HEK293 (cell line): Measurements from ENCODE around the gene DSE.

Source experiments
- BCL6B ChIP-seq: fragments of 450-650 bp; formaldehyde crosslinking; IDR thresholded peaks from 2 replicates; pipeline ENCODE4 v1.5.1; 2017; ENCODE audit warnings: missing biosample characterization, missing genetic modification characterization
- CTCF ChIP-seq: fragments of 450-650 bp; formaldehyde crosslinking; IDR thresholded peaks from 2 replicates; pipeline ENCODE4 v1.5.1; 2016; ENCODE audit warnings: missing biosample characterization, missing genetic modification characterization
- GLIS2 ChIP-seq: fragments of 450-650 bp; formaldehyde crosslinking; IDR thresholded peaks from 2 replicates; pipeline ENCODE4 v1.5.1; 2016; ENCODE audit warnings: missing biosample characterization, missing genetic modification characterization
- KLF10 ChIP-seq: fragments of 450-650 bp; IDR thresholded peaks from 2 replicates; pipeline ENCODE4 v1.5.1; 2018; ENCODE audit warnings: missing biosample characterization, mild to moderate bottlenecking, missing genetic modification characterization
- KLF17 ChIP-seq: fragments of 450-650 bp; formaldehyde crosslinking; IDR thresholded peaks from 2 replicates; pipeline ENCODE4 v1.5.1; 2016; ENCODE audit warnings: missing biosample characterization, missing genetic modification characterization
- PBX3 ChIP-seq: sonication (generic); formaldehyde crosslinking; IDR thresholded peaks from 2 replicates; pipeline ENCODE4 v1.8.1; 2022; ENCODE audit warnings: mild to moderate bottlenecking, moderate library complexity, missing genetic modification reagents
- PRDM6 ChIP-seq: fragments of 450-650 bp; formaldehyde crosslinking; IDR thresholded peaks from 2 replicates; pipeline ENCODE4 v1.5.1; 2017; ENCODE audit warnings: missing biosample characterization, missing genetic modification characterization
- REPIN1 ChIP-seq: fragments of 450-650 bp; formaldehyde crosslinking; IDR thresholded peaks from 2 replicates; pipeline ENCODE4 v1.5.1; 2017; ENCODE audit warnings: missing biosample characterization, missing genetic modification characterization, low read depth
- YY1 ChIP-seq: fragments of 450-650 bp; formaldehyde crosslinking; IDR thresholded peaks from 2 replicates; pipeline ENCODE4 v1.5.1; 2018; ENCODE audit warnings: missing biosample characterization, missing genetic modification characterization
- ZBTB20 ChIP-seq: fragments of 450-650 bp; formaldehyde crosslinking; IDR thresholded peaks from 2 replicates; pipeline ENCODE4 v1.5.1; 2016; ENCODE audit warnings: missing biosample characterization, missing genetic modification characterization
- ZBTB48 ChIP-seq: fragments of 450-650 bp; formaldehyde crosslinking; IDR thresholded peaks from 2 replicates; pipeline ENCODE4 v1.5.1; 2016; ENCODE audit warnings: missing biosample characterization, missing genetic modification characterization
- ZBTB8A ChIP-seq: fragments of 450-650 bp; formaldehyde crosslinking; IDR thresholded peaks from 2 replicates; pipeline ENCODE4 v1.5.1; 2016; ENCODE audit warnings: missing biosample characterization, missing genetic modification characterization
- ZEB2 ChIP-seq: fragments of 450-650 bp; formaldehyde crosslinking; IDR thresholded peaks from 2 replicates; pipeline ENCODE4 v1.5.1; 2016; ENCODE audit warnings: missing biosample characterization, missing genetic modification characterization
- ZFP37 ChIP-seq: fragments of 450-650 bp; formaldehyde crosslinking; IDR thresholded peaks from 2 replicates; pipeline ENCODE4 v1.5.1; 2016; ENCODE audit warnings: missing biosample characterization, missing genetic modification characterization
- ZNF10 ChIP-seq: fragments of 450-650 bp; formaldehyde crosslinking; IDR thresholded peaks from 2 replicates; pipeline ENCODE4 v1.5.1; 2017; ENCODE audit warnings: missing biosample characterization, missing genetic modification characterization
- ZNF2 ChIP-seq: fragments of 450-650 bp; formaldehyde crosslinking; IDR thresholded peaks from 2 replicates; pipeline ENCODE4 v1.5.1; 2016; ENCODE audit warnings: missing biosample characterization, missing genetic modification characterization
- ZNF23 ChIP-seq: fragments of 450-650 bp; formaldehyde crosslinking; IDR thresholded peaks from 2 replicates; pipeline ENCODE4 v1.5.1; 2016; ENCODE audit warnings: missing biosample characterization, missing genetic modification characterization, borderline replicate concordance
- ZNF239 ChIP-seq: fragments of 450-650 bp; formaldehyde crosslinking; IDR thresholded peaks from 2 replicates; pipeline ENCODE4 v1.5.1; 2016; ENCODE audit warnings: missing biosample characterization, missing genetic modification characterization
- ZNF26 ChIP-seq: fragments of 450-650 bp; formaldehyde crosslinking; IDR thresholded peaks from 2 replicates; pipeline ENCODE4 v1.5.1; 2016; ENCODE audit warnings: missing biosample characterization, missing genetic modification characterization
- ZNF292 ChIP-seq: fragments of 450-650 bp; formaldehyde crosslinking; IDR thresholded peaks from 2 replicates; pipeline ENCODE4 v1.5.1; 2016; ENCODE audit warnings: low read depth, missing biosample characterization, missing genetic modification characterization, borderline replicate concordance
- ZNF354C ChIP-seq: fragments of 450-650 bp; formaldehyde crosslinking; IDR thresholded peaks from 2 replicates; pipeline ENCODE4 v1.5.1; 2016; ENCODE audit warnings: missing biosample characterization, missing genetic modification characterization, low read depth, borderline replicate concordance
- ZNF366 ChIP-seq: fragments of 450-650 bp; formaldehyde crosslinking; conservative IDR thresholded peaks from 2 replicates; pipeline ENCODE4 v1.5.1; 2016; ENCODE audit warnings: missing biosample characterization, missing genetic modification characterization
- ZNF488 ChIP-seq: fragments of 450-650 bp; formaldehyde crosslinking; IDR thresholded peaks from 2 replicates; pipeline ENCODE4 v1.5.1; 2016; ENCODE audit warnings: missing biosample characterization, missing genetic modification characterization
- ZNF549 ChIP-seq: fragments of 450-650 bp; IDR thresholded peaks from 2 replicates; pipeline ENCODE4 v1.5.1; 2018; ENCODE audit warnings: missing biosample characterization, missing genetic modification characterization, mild to moderate bottlenecking, inconsistent platforms, moderate library complexity
- ZNF558 ChIP-seq: fragments of 450-650 bp; formaldehyde crosslinking; IDR thresholded peaks from 2 replicates; pipeline ENCODE4 v1.5.1; 2016; ENCODE audit warnings: missing biosample characterization, missing genetic modification characterization
- ZNF596 ChIP-seq: fragments of 450-650 bp; IDR thresholded peaks from 2 replicates; pipeline ENCODE4 v1.5.0; 2018; ENCODE audit warnings: missing biosample characterization, mild to moderate bottlenecking, missing genetic modification characterization, moderate library complexity
- ZNF660 ChIP-seq: fragments of 450-650 bp; IDR thresholded peaks from 2 replicates; pipeline ENCODE4 v1.5.1; 2018; ENCODE audit warnings: missing biosample characterization, mild to moderate bottlenecking, missing genetic modification characterization
- ZSCAN16 ChIP-seq: fragments of 450-650 bp; formaldehyde crosslinking; IDR thresholded peaks from 2 replicates; pipeline ENCODE4 v1.5.1; 2016; ENCODE audit warnings: missing biosample characterization, missing genetic modification characterization

The DSE gene

GRCh38 chr6:116371120-116371917 is 572 bp downstream of the DSE start (continued):
- no peak for TF ChIP-seq ZNF23 (tag by site-specific recombination)
- TF ChIP-seq ZNF354C (tag by site-specific recombination): no peak
- no peak for TF ChIP-seq ZNF292
- TF ChIP-seq PBX3: no peak; the same call in 1 of the 2 replicates
- TF ChIP-seq CTCF: peak; percentile 48
- no peak for TF ChIP-seq REPIN1 (tag by site-specific recombination)
- TF ChIP-seq ZBTB8A (tag by site-specific recombination): peak; percentile 92
- TF ChIP-seq ZNF239 (tag by site-specific recombination): no peak
- 0 out of 2 replicates have a peak, but pooled peaks have one; percentile 12 for TF ChIP-seq ZNF10
- TF ChIP-seq KLF10: peak; percentile 26; the same call in 1 of the 2 replicates
- 0 out of 2 replicates have a peak, but pooled peaks have one; percentile 31 for TF ChIP-seq ZEB2
- TF ChIP-seq BCL6B (tag by site-specific recombination): peak; percentile 47
- 0 out of 2 replicates have a peak, but pooled peaks have one; percentile 11 for TF ChIP-seq ZNF660 (tag by site-specific recombination)
- no peak for TF ChIP-seq ZNF488
- TF ChIP-seq ZBTB20: peak; percentile 85
- no peak for TF ChIP-seq ZNF549
- TF ChIP-seq ZNF2 (tag by site-specific recombination): peak; percentile 81
- no peak for TF ChIP-seq ZBTB48
- 0 out of 2 replicates have a peak, but pooled peaks have one; percentile 5 for TF ChIP-seq YY1 (tag by site-specific recombination)
- 0 out of 2 replicates have a peak, but pooled peaks have one; percentile 11 for TF ChIP-seq ZNF596
- TF ChIP-seq GLIS2: peak; percentile 67
- TF ChIP-seq ZFP37: no peak; the same call in 1 of the 2 replicates
- TF ChIP-seq PRDM6 (tag by site-specific recombination): 0 out of 2 replicates have a peak, but pooled peaks have one; percentile 11
- TF ChIP-seq KLF17: 0 out of 2 replicates have a peak, but pooled peaks have one; percentile 14
- TF ChIP-seq ZNF366: 0 out of 2 replicates have a peak, but pooled peaks have one; percentile 19
- TF ChIP-seq ZSCAN16 (tag by site-specific recombination): peak; percentile 75; the same call in 1 of the 2 replicates
- TF ChIP-seq ZNF26 (tag by site-specific recombination): no peak
- no peak for TF ChIP-seq ZNF558 (tag by site-specific recombination)
